LNCaP clone FGC (cell line): ENCODE results near the gene MEOX2.

Experiments used
- DNase-seq: peaks from one replicate; pipeline ENCODE4 v3.0.0-alpha.2; 2011; ENCODE audit warnings: low read depth
- H3K4me3 ChIP-seq: 2 replicates; pipeline ENCODE4 v1.5.1; 2011; ENCODE audit warnings: mild to moderate bottlenecking, low read depth, low read length, control low read depth
- CTCF ChIP-seq: IDR thresholded peaks from 2 replicates; pipeline ENCODE4 v1.5.1; 2012; ENCODE audit warnings: mild to moderate bottlenecking; ENCODE audit not compliant: control insufficient read depth, insufficient read depth; ENCODE audit errors: extremely low read depth

MEOX2 gene

GRCh38 chr7:15686295-15686956, at the start of gene MEOX2:
MEOX2 (minus strand) TSS chr7:15686683; CDS start chr7:15686402, 281 bp downstream.
- TF ChIP-seq CTCF = no peak
- no peak within 1 kb of the TSS for H3K4me3 ChIP-seq
- no peak for DNase-seq

- TF ChIP-seq CTCF = no peak
- H3K4me3 ChIP-seq = no peak overlapping the region
- no peak for DNase-seq
These were observed 43.3 kb upstream of the MEOX2 start for GRCh38 chr7:15729746-15730145.

- TF ChIP-seq CTCF = no peak
- H3K4me3 ChIP-seq = no peak overlapping the region
- DNase-seq = no peak
These were observed 38.6 kb upstream of the MEOX2 start for GRCh38 chr7:15725051-15725450.

GRCh38 chr7:15723841-15724240, 37.4 kb upstream of the MEOX2 start:
- no peak overlapping the region for H3K4me3 ChIP-seq
- TF ChIP-seq CTCF = no peak
- DNase-seq = no peak

- peak; percentile 71 for TF ChIP-seq CTCF
- DNase-seq = peak; percentile 11
These were observed 34.5 kb upstream of the MEOX2 start for GRCh38 chr7:15720849-15721471.

GRCh38 chr7:15719311-15719710, 32.8 kb upstream of the MEOX2 start:
- no peak overlapping the region for H3K4me3 ChIP-seq
- no peak for TF ChIP-seq CTCF
- DNase-seq = no peak

More at GRCh38 chr7:15720849-15721471, 34.5 kb upstream of the MEOX2 start:
- H3K4me3 ChIP-seq = no peak overlapping the region

- H3K4me3 ChIP-seq = no peak overlapping the region
- DNase-seq = no peak
- no peak for TF ChIP-seq CTCF
These were observed 29.0 kb upstream of the MEOX2 start for GRCh38 chr7:15715435-15715834.
